OCI-LY7 (cell line): Measurements from ENCODE around the gene MAEA. TPM values are rescaled to one million over a fixed set of nuclear protein-coding genes. Genes with fewer than 3 reads are reported as not detected.

Experiments
- BruUV-seq: library from RNA; stranded (reverse); fragments of 400-500 nt; replicated peaks from 2 replicates; lab custom pipeline; 2021; lab: Mats Ljungman, UMichigan
- CTCF ChIA-PET: fragments of 300-600 bp; sonication (Branson Sonifier 250); formaldehyde crosslinking; loops from one replicate; lab custom pipeline; 2022; ENCODE audit warnings: antibody characterized with exemption; ENCODE audit not compliant: unreplicated experiment; lab: Charles Lee
- POLR2A ChIA-PET: fragments of 300-600 bp; sonication (Branson Sonifier 250); formaldehyde crosslinking; loops from one replicate; lab custom pipeline; 2022; ENCODE audit warnings: antibody characterized with exemption; lab: Charles Lee
- DNase-seq: peaks from one replicate; pipeline ENCODE4 v3.0.0-alpha.2; 2015; ENCODE audit warnings: low spot score
- H2AFZ ChIP-seq: fragments of 200-600 bp; sonication (generic), shearing (Covaris generic); 2 replicates; pipeline ENCODE4 v1.6.1; 2014; ENCODE audit warnings: mild to moderate bottlenecking, antibody characterized with exemption, low read length, moderate library complexity
- H3K27ac ChIP-seq: fragments of 200-600 bp; sonication (generic); 2 replicates; pipeline ENCODE4 v1.5.1; 2014; ENCODE audit warnings: mixed run types, low read depth, mild to moderate bottlenecking, moderate library complexity, low read length, inconsistent platforms; ENCODE audit not compliant: poor library complexity, severe bottlenecking
- H3K36me3 ChIP-seq: fragments of 200-600 bp; sonication (generic); 2 replicates; pipeline ENCODE4 v1.6.1; 2014; ENCODE audit warnings: mild to moderate bottlenecking, antibody characterized with exemption, low read length, moderate library complexity, mixed read lengths; ENCODE audit not compliant: insufficient read depth
- H3K4me1 ChIP-seq: fragments of 200-600 bp; sonication (generic); 2 replicates; pipeline ENCODE4 v1.5.1; 2014; ENCODE audit warnings: mild to moderate bottlenecking, low read length; ENCODE audit not compliant: insufficient read depth, poor library complexity, severe bottlenecking
- H3K4me2 ChIP-seq: fragments of 200-600 bp; sonication (generic); 2 replicates; pipeline ENCODE4 v1.6.1; 2014; ENCODE audit warnings: mild to moderate bottlenecking, low read length
- H3K4me3 ChIP-seq: fragments of 200-600 bp; sonication (generic); 2 replicates; pipeline ENCODE4 v1.5.1; 2014; ENCODE audit warnings: mild to moderate bottlenecking, low read depth, low read length; ENCODE audit not compliant: poor library complexity, severe bottlenecking
- H3K79me2 ChIP-seq: fragments of 200-600 bp; sonication (generic); 2 replicates; pipeline ENCODE4 v1.6.1; 2016; ENCODE audit warnings: low read depth, mild to moderate bottlenecking, low read length, moderate library complexity, mixed read lengths; ENCODE audit not compliant: insufficient read depth
- H3K9me2 ChIP-seq: fragments of 200-600 bp; sonication (generic); 2 replicates; pipeline ENCODE4 v1.6.1; 2016; ENCODE audit warnings: mild to moderate bottlenecking, low read length, mixed read lengths; ENCODE audit not compliant: insufficient read depth
- H3K9me3 ChIP-seq: fragments of 200-600 bp; sonication (generic); 2 replicates; pipeline ENCODE4 v1.6.1; 2014; ENCODE audit warnings: mild to moderate bottlenecking, mixed run types, low read length, mixed read lengths
- H4K20me1 ChIP-seq: fragments of 200-600 bp; sonication (generic); 2 replicates; pipeline ENCODE4 v1.6.1; 2014; ENCODE audit warnings: mild to moderate bottlenecking, antibody characterized with exemption, low read length, moderate library complexity, mixed read lengths; ENCODE audit not compliant: insufficient read depth
- CTCF ChIP-seq: fragments of 200-600 bp; sonication (generic); conservative IDR thresholded peaks from 2 replicates; pipeline ENCODE4 v1.5.1; 2014; ENCODE audit warnings: mild to moderate bottlenecking, antibody characterized with exemption, low read length, moderate library complexity, mixed read lengths
- EZH2phosphoT487 ChIP-seq: fragments of 200-600 bp; sonication (generic); IDR thresholded peaks from 2 replicates; pipeline ENCODE4 v1.6.1; 2018; ENCODE audit warnings: low read depth, borderline replicate concordance, mild to moderate bottlenecking, mixed run types, antibody characterized with exemption, low read length, moderate library complexity, mixed read lengths
- intact Hi-C: fragments of 100-400 bp; cut with micrococcal nuclease; formaldehyde crosslinking; loops from one replicate; pipeline ENCODE4 v1.10.0; 2022; ENCODE audit not compliant: unreplicated experiment
- total RNA-seq, 2 experiments: library from RNA; depleted of rRNA in 1 of 2; stranded (reverse); fragments of >200 nt in 1 of 2; shearing (Covaris generic) in 1 of 2; gene quantifications; 2 replicates each; pipeline ENCODE4 v1.2.3, GENCODE V29; 2014 to 2022

Gene MAEA
- total RNA-seq, 2 experiments from 2014 or later = 53.2 to 59.3 TPM

GRCh38 chr4:1325176-1325480 lies 35.4 kb downstream of the MAEA start:
- TF ChIP-seq CTCF = no peak
- TF ChIP-seq EZH2phosphoT487 = no peak
- H3K4me2 ChIP-seq = no peak overlapping the region
- H3K27ac ChIP-seq = no peak overlapping the region
- POLR2A ChIA-PET = no interaction called here
- DNase-seq = no peak
- H2AFZ ChIP-seq = no peak overlapping the region
- CTCF ChIA-PET = no interaction called here
- no peaks in the 10 kb centered on the region for H3K9me3 ChIP-seq
- H3K79me2 ChIP-seq = no peaks in the 10 kb centered on the region
- intact Hi-C loops = no loop called here
- H4K20me1 ChIP-seq = no peaks in the 10 kb centered on the region
- no peaks in the 10 kb centered on the region for H3K9me2 ChIP-seq
- no peak overlapping the region for H3K4me3 ChIP-seq
- peaks cover 50% of the 10 kb centered on the region for H3K36me3 ChIP-seq
- BruUV-seq = no TSS peak
- H3K4me1 ChIP-seq = no peaks in the 10 kb centered on the region

GRCh38 chr4:1325681-1326635 lies 36.3 kb downstream of the MAEA start:
- no peak overlapping the region for H2AFZ ChIP-seq
- no peak for TF ChIP-seq EZH2phosphoT487
- no peak for TF ChIP-seq CTCF
- intact Hi-C loops = no loop called here
- no TSS peak for BruUV-seq
- no peak overlapping the region for H3K4me2 ChIP-seq
- ChIA-PET CTCF (no interaction called here), POLR2A (no interaction called here)
- DNase-seq = no peak
- H3K9me2 ChIP-seq = no peaks in the 10 kb centered on the region
- no peak overlapping the region for H3K4me3 ChIP-seq
- no peak overlapping the region for H3K27ac ChIP-seq
- no peaks in the 10 kb centered on the region for H4K20me1 ChIP-seq
- no peaks in the 10 kb centered on the region for H3K79me2 ChIP-seq
- no peaks in the 10 kb centered on the region for H3K4me1 ChIP-seq
- H3K36me3 ChIP-seq = peaks cover 55% of the 10 kb centered on the region
- H3K9me3 ChIP-seq = no peaks in the 10 kb centered on the region

- H3K36me3 ChIP-seq = peaks cover 60% of the 10 kb centered on the region
These were observed 37.2 kb downstream of the MAEA start for GRCh38 chr4:1326751-1327525.

More at GRCh38 chr4:1326751-1327525, 37.2 kb downstream of the MAEA start:
- H3K4me2 ChIP-seq = no peak overlapping the region
- no peak for DNase-seq
- H3K27ac ChIP-seq = no peak overlapping the region
- TF ChIP-seq CTCF (no peak), EZH2phosphoT487 (no peak)
- no peak overlapping the region for H2AFZ ChIP-seq
- intact Hi-C loops = no loop called here
- ChIA-PET POLR2A (no interaction called here), CTCF (no interaction called here)
- no peaks in the 10 kb centered on the region for H3K4me1 ChIP-seq
- H4K20me1 ChIP-seq = no peaks in the 10 kb centered on the region
- no peaks in the 10 kb centered on the region for H3K9me3 ChIP-seq
- no peak overlapping the region for H3K4me3 ChIP-seq
- H3K79me2 ChIP-seq = no peaks in the 10 kb centered on the region
- no peaks in the 10 kb centered on the region for H3K9me2 ChIP-seq
- BruUV-seq = no TSS peak
